Esophagus (tissue), 2 donors: ENCODE measurements around the gene ZNF48. TPM values are rescaled to one million over a fixed set of nuclear protein-coding genes. Genes with fewer than 3 reads are reported as not detected.

Experiments used
- H3K27ac ChIP-seq, 2 donors: one replicate each; pipeline ENCODE4 v1.5.1; 2013; ENCODE audit warnings: low read depth in 2 of 2, mild to moderate bottlenecking in 2 of 2, inconsistent platforms in 1 of 2, low read length in 1 of 2, moderate library complexity in 1 of 2
- H3K27me3 ChIP-seq, 2 donors: one replicate each; pipeline ENCODE4 v1.6.1; 2013; ENCODE audit warnings: low read length in 2 of 2, control low read depth in 1 of 2, mild to moderate bottlenecking in 1 of 2; ENCODE audit not compliant: insufficient read depth in 2 of 2, control insufficient read depth in 1 of 2
- H3K36me3 ChIP-seq, 2 donors: one replicate each; pipeline ENCODE4 v1.6.1; 2013; ENCODE audit warnings: low read length in 1 of 2; ENCODE audit not compliant: control insufficient read depth in 2 of 2, insufficient read depth in 2 of 2
- H3K4me1 ChIP-seq, 2 donors: one replicate each; pipeline ENCODE4 v1.6.1; 2013; ENCODE audit warnings: low read length in 1 of 2; ENCODE audit not compliant: control insufficient read depth in 2 of 2, insufficient read depth in 2 of 2
- H3K4me3 ChIP-seq, 2 donors: one replicate each; pipeline ENCODE4 v1.5.1; 2013; ENCODE audit warnings: low read length in 2 of 2, mild to moderate bottlenecking in 2 of 2, low read depth in 1 of 2, moderate library complexity in 1 of 2
- H3K9me3 ChIP-seq, 2 donors: one replicate each; pipeline ENCODE4 v1.6.1; 2013; ENCODE audit warnings: mild to moderate bottlenecking in 2 of 2, low read depth in 1 of 2, low read length in 1 of 2, moderate library complexity in 1 of 2; ENCODE audit not compliant: control insufficient read depth in 2 of 2, insufficient read depth in 1 of 2
- WGBS, 2 donors: extraction: QIAGEN DNeasy Blood & Tissue Kit; methylation state at CpG; one replicate each; pipeline ENCODE4 v1.1.7; 2013; 5-methylcytosine and 5-hydroxymethylcytosine counted together
- polyA plus RNA-seq, 2 donors: library from polyadenylated mRNA; stranded (reverse); fragments of 200-250 nt; gene quantifications; one replicate each; pipeline ENCODE4 v1.2.3, GENCODE V29; 2013
- donor health status: healthy with polysubstance abuse.
- donor health status: Bipolar disorder and iron deficiency.

The ZNF48 gene
- polyA plus RNA-seq, 2 donors: 1.4 to 2.6 TPM

DNA sequence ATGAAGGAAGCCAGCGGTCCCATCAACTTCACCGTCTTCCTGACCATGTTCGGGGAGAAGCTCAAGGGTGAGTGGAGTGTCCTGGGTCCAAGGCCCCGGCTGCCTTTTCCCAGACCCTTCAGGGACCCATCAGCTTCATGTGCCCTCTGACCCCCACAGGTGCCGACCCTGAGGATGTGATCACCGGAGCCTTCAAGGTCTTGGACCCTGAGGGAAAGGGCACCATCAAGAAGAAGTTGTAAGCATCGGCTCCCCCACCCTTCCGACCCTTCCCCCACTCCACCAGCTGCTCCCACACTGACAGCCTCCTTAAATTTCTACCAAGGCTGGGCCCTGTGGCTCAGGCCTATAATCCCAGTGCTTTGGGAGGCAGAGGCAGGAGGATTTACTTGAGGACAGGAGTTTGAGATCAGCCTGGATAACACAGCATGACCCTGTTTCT lies 18.7 kb upstream of the ZNF48 start:
- WGBS, 2 donors: 89 to 90% methylated on average over 8 of the region's 8 CpGs
- Histone ChIP-seq H3K27ac (peak overlapping the region in 1 of 2 donors; percentile 16), H3K4me1 (peaks cover 4 to 8% of the 10 kb centered on the region in 2 donors), H3K9me3 (no peaks in the 10 kb centered on the region), H3K36me3 (no peaks in the 10 kb centered on the region), H3K4me3 (no peak overlapping the region), H3K27me3 (no peaks in the 10 kb centered on the region)

DNA sequence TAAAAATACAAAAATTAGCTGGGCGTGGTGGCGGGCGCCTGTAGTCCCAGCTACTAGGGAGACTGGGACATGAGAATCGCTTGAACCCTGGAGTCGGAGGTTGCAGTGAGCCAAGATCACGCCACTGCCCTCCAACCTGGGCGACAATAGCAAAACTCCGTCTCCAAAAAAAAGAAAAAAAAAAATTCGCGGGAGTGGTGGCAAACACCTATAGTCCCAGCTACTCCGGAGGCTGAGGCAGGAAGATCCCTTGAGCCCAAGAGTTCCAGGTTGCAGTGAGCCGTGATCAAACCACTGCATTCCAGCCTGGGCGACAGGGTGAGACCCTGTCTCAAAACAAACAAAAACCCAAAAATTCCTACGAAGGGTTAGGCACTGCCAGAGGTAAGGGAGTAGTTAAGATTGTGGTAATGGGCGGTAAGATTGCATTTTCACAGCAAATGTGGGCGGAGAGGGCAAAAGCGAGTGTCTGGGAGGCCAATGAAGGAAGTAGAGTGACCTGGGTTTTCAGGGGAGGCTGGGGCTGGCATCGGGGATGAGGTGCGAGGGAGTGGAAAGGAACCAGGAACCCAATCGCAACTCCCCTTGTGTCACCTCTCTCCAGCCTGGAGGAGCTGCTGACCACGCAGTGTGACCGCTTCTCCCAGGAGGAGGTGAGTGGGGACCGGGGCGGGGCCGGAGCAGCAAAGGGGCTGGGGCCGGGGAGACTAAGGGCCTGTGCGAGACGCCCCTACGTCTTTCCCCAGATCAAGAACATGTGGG lies 18.0 kb upstream of the ZNF48 start:
- Histone ChIP-seq H3K4me1 (peaks cover 4 to 8% of the 10 kb centered on the region in 2 donors), H3K27ac (peak overlapping the region; percentile 100), H3K9me3 (no peaks in the 10 kb centered on the region), H3K4me3 (peak overlapping the region; percentile 55 to 73), H3K27me3 (no peaks in the 10 kb centered on the region), H3K36me3 (no peaks in the 10 kb centered on the region)
- WGBS, 2 donors: 30 to 33% methylated on average over 29 of the region's 29 CpGs

DNA sequence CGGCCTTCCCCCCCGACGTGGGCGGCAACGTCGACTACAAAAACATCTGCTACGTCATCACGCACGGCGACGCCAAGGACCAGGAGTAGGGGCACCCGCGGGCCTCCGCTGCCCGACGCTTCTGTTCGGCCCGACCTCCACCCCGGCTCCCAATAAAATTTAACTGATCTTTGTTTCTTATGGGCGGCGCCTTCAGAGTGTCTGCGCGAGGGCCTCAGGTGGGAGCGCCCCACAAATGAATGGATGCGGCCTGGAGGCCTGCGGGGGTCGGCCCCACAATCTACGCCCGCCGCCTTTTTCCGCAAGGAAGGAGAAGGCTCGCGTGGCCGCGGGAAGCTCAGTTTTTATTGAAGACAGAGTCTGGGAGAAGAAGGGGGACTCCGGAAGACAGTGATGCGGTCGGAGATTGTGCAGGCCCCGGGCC lies 17.4 kb upstream of the ZNF48 start:
- peak overlapping the region; percentile 100 for H3K27ac ChIP-seq
- H3K36me3 ChIP-seq: no peaks in the 10 kb centered on the region
- peaks cover 4 to 8% of the 10 kb centered on the region in 2 donors for H3K4me1 ChIP-seq
- H3K27me3 ChIP-seq: no peaks in the 10 kb centered on the region
- 0 to 1% methylated on average over 39 of the region's 39 CpGs for WGBS, 2 donors
- H3K9me3 ChIP-seq: no peaks in the 10 kb centered on the region
- peak overlapping the region; percentile 55 to 73 for H3K4me3 ChIP-seq

DNA sequence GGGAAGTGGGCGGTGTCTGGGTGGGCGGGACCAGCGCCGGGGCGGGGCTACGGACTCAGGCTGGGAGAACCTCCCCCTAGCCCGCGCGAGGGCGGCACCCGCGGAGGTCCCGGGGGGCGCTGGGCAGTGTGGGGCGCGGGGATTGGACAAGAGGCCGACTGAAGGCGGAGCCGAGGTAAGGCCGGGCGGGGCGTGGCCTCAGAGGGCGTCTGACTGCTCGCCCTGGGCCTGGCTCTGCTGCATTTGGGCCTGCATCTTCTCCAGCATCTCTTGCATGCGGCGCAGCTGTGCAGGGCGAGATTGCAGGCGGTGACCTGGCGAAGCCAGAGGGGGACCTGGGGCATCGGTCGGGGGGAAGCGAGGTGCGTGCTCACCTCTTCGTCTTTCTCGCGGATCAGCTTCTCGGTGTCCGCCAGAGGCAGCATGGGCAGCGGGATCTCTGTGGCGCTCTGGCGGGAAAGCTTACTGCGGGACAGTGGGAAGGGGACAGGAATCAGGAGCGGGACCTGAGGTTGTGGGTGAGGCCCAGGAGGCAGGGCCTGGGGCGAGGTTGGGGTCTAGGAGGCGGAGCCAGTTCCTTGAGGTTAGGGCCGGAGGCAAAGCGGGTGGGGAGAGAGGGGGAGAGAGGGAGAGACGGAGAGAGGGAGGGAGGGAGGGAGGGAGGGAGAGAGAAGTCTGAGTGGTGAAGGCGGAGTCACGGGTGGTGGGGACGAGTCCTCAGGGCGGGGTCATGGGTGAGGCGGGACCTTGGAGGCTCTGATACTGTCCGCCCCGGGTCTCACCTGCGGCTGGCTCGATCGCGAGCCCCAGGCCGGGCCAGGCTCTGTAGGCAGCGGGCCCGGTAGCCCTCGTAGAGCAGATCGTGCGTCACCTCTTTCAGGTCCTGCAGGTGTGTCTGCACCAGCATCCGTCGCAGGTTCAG lies 16.7 kb upstream of the ZNF48 start:
- 1% methylated on average over 51 to 67 of the region's 67 CpGs for whole genome bisulfite sequencing, 2 donors

DNA sequence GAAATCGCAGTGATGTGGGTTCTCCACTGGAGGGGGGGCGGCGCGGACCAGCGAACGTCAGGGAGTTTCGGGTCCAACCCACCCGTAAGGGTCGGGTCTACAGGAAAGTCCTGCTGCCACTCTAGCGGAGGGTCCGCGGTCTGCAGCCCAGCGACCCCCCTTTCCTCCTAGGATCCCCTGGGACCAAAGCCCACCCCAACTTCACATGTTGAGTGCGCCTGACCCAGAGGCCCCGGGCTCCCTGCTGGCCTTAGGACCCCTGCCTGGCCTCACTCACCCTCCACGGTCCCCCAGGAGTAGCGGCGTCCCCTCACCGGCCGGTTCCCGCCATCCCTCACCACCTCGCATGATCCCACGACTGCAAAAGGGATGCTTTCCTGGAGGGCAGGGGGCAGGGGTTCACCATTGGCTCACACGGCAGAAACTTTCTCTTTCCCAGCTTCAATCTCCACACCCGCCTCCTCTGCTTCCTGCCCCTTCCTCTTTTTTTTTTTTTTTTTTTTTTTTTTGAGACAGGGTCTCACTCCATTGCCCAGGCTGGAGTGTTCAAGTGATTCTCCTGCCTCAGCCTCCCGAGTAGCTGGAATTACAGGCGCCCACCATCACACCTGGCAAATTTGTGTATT lies 15.9 kb upstream of the ZNF48 start:
- Histone ChIP-seq H3K9me3 (no peaks in the 10 kb centered on the region), H3K27me3 (no peaks in the 10 kb centered on the region), H3K4me1 (peaks cover 4 to 8% of the 10 kb centered on the region in 2 donors), H3K4me3 (peak overlapping the region; percentile 58 to 73), H3K36me3 (no peaks in the 10 kb centered on the region), H3K27ac (peak overlapping the region; percentile 100)
- 23 to 30% methylated on average over 27 of the region's 27 CpGs for WGBS, 2 donors

More for the DNA sequence above, 16.7 kb upstream of the ZNF48 start:
- H3K9me3 ChIP-seq: no peaks in the 10 kb centered on the region
- H3K27ac ChIP-seq: peak overlapping the region; percentile 100
- no peaks in the 10 kb centered on the region for H3K27me3 ChIP-seq
- H3K36me3 ChIP-seq: no peaks in the 10 kb centered on the region
- peak overlapping the region; percentile 58 to 73 for H3K4me3 ChIP-seq
- peaks cover 4 to 8% of the 10 kb centered on the region in 2 donors for H3K4me1 ChIP-seq

DNA sequence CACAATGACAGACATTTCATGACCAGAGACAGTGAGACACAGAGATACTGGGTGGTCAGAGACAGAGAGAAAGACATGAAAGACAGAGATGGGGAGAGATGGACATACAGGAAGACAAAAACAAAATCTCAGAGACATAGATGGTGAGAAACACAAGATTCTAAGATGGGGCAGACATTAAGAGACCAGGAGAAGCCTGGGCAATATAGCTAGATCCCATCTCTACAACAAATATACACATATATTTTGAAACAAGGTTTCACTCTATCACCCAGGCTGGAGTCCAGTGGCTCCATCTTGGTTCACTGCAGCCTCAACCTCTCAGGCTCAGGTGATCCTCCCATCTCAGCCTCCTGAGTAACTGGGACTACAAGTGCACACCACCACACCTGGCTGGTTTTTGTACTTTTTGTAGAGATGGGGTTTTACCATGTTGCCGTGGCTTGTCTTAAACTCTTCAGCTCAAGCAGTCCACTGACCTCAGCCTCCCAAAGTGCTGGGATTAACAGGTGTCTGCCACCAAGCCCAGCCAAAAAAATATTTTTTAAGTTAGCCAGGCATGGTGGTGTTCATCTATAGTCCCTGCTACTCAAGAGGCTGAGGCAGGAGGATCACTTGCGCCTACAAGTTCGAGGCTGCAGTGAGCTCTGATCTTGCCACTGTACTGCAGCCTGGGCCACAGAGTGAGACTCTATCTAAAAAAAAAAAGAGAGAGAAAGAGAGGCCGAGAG lies 15.0 kb upstream of the ZNF48 start:
- Histone ChIP-seq H3K4me3 (no peak overlapping the region), H3K27ac (no peak overlapping the region), H3K27me3 (no peaks in the 10 kb centered on the region), H3K4me1 (peaks cover 4 to 8% of the 10 kb centered on the region in 2 donors), H3K9me3 (no peaks in the 10 kb centered on the region), H3K36me3 (no peaks in the 10 kb centered on the region)
- WGBS, 2 donors: 91 to 94% methylated on average over 4 of the region's 4 CpGs

DNA sequence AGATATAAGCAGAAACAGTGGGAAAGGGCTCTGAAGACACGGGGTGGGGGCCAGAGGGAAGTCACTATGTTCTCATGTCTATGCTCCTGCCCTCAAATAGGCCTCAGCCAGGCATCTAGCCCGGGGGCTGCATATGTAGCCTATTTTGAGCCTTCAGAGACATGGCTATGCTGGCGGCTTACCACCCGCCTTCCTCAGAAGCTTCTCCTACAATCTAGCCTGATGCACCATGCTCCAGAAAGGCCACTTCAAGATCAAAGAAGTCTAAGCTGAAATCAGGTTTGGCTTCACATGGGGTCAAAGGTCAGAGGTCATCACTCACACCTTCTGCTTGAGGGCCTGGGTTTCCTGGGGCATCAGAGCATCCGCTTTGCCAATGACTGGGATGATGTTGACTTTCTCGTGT lies 14.4 kb upstream of the ZNF48 start:
- no peaks in the 10 kb centered on the region for H3K27me3 ChIP-seq
- H3K4me1 ChIP-seq: peaks cover 4 to 8% of the 10 kb centered on the region in 2 donors
- 75 to 87% methylated on average over 6 of the region's 6 CpGs for WGBS, 2 donors
- no peaks in the 10 kb centered on the region for H3K36me3 ChIP-seq
- no peak overlapping the region for H3K27ac ChIP-seq
- no peaks in the 10 kb centered on the region for H3K9me3 ChIP-seq
- H3K4me3 ChIP-seq: no peak overlapping the region

DNA sequence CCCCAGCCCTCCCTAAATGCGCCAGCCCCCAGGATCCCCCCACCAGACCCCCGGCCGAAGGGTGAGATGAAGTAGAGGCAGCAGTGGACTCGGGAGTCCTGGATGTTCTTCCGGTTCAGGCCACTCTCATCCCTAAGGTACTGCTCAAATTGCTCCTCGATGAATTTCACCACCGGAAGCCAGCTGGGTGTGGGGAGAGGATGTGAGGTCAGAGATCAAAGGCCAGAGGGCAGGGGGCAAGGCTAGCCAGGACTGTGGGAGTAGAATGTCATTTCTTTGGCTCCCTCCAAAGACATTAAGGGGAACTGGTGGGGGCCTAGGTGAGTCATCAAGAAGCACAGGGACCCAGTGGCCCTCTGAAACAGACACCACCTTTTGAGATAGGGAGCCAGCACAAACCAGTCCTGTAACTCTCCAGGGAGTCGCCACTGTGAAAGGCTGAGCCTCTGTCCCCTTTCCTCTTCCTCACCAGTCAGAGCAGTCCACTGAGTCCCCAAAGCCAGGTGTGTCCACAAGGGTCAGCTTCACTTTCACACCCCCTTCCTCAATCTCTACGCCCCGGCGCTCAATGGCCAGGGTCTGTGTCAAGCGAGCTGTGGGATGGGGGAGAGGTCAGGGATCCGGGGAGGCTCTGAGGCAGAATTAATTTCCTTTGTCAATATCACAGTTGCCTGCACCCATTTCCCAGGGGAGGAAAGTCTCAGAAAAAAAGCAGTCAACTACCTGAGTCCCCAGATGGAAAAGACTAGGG lies 13.8 kb upstream of the ZNF48 start:
- no peak overlapping the region for H3K4me3 ChIP-seq

More for the DNA sequence above, 13.8 kb upstream of the ZNF48 start:
- Histone ChIP-seq H3K9me3 (no peaks in the 10 kb centered on the region), H3K27me3 (no peaks in the 10 kb centered on the region), H3K27ac (peak overlapping the region; percentile 9 to 11), H3K4me1 (peaks cover 4 to 6% of the 10 kb centered on the region in 2 donors), H3K36me3 (no peaks in the 10 kb centered on the region)
- 75 to 78% methylated on average over 13 of the region's 13 CpGs for WGBS, 2 donors
